GM21786 (cell line): ENCODE data around the gene IL36B.

ENCODE experiments used
- ATAC-seq: cut with Tn5 transposase; IDR thresholded peaks from one replicate; pipeline ENCODE4 v1.9.1; 2021; ENCODE audit not compliant: unreplicated experiment

Gene IL36B

DNA sequence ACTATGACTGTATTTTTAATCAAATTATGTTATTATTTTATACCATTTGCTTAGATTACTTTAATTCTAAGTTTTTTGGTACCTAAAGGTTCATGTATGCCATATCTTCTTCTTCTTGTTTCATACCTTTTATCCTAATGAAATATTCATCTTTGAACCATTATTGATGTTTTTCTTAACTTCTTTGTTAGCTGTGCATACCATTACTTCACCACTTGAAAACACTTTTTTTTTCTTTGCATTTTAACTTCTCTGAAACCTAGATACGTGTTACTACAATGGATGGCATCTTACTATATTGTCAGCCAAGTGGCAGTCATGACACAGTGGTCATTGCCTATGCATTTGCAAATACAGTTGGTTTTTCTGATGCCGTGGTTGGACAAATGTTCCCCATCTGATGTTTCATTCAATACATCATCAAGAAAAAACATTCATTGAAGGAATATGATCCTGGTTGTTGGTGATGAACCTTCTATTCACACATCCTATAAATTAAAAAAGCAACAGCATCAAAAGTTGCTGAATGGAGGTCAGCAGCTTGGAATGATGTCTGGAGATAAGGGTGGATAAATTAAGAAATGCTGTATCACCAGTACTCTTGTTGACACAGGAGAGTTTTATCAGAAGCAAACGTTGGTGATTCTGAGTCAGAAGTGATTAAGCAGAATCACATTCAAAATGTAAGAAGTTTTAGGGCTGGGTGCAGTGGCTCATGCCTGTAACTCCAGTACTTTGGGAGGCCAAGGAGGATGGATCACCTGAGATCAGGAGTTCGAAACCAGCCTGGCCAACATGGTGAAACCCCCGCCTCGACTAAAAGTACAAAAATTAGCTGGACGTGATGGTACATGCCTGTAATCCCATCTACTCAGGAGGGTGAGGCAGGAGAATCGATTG lies 40.0 kb downstream of the IL36B start:
- ATAC-seq = no peak

DNA sequence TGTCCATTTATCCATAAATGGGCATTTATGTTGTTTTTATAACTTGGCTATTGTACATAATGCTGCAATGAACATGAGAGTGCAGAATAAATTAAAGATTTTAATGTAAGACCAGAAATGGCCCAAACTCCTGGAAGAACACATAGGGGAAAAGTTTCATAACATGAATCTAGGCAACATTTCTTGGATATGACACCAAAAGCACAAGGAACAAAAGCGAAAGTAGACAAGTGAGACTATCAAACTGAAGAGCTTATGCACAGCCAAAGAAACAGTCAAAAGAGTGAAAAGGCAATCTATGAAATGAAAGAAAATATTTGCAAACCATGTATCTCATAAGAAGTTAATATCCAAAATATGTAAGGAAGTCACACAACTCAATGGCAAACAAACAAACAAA lies 41.6 kb downstream of the IL36B start:
- no peak for ATAC-seq

DNA sequence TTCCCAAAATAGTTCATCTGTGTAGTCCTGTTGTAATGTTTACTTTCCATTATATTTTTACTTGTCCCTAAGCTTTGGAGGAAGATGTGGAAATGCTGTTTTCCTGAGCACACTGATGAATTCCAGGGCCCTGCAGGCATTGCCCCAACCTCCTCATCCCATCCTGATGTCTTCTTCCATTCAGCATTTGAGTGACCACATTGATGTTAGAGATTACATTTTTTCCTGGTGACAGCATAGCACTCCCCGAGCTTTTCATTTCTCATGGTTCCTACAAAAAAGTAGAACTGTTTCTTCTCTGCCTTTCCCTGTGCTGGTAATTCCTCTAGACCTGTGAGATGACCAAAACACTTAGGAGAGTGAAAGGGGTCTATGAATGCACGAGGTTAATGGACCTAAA lies 42.6 kb downstream of the IL36B start:
- ATAC-seq = no peak

DNA sequence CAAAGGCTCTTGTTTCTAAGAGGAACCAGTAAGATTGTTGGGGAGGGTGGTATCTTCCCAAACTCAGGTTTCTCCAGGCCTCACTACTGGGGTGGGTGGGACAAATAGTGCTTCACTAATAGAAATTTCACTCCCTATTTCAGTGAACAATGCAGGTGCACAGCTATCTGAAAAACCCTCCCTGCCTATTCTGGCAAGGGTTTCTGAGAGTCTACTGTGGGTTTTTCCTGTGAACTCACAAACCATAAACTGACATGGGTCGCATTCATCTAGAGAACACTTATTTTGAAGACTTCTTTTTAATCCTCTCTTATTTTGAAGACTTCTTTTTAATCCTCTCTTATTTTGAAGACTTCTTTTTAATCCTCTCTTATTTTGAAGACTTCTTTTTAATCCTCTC lies 43.0 kb downstream of the IL36B start:
- no peak for ATAC-seq

DNA sequence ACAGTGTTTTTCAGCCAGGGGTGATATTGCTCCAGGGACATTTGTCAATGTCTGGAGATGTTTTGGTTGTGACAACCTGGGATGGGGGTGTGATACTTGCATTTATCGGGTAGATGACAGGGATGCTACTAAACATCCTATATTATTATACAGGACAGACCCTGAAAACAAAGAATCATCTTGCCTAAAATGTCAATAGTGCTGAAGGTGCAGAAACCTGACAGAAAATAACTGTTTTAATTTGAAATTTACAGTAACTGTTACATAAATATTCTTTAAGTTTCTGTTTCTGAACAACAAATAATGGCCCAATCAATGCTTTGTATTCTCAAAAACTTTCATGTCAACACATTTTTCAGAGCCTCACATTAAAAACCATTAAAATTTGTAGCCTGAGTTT lies 45.4 kb downstream of the IL36B start:
- ATAC-seq = no peak

DNA sequence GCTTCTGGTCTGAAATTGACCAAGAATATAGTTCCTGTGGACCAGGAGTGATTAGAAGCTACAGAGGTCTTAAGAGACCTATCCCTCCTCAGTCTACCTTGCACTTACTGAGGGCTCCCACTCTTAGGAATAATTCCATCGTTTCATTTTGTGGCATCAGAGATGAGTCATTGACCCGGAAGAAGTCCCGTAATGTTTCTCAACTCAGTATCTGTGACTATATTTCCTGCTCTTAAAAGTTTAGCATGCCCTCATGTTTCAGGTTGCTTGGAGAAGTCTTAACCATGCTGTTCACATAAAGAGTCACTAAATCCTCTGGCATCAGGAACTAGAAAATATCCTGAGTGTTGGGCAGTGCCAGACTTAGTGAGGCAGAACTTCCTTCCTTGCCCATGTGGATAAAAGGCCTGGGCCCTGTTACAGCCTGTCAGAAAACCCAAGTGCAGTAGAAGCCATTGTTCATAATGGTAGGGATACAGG lies 47.6 kb downstream of the IL36B start, which contains the start of gene IL36A:
Gene IL36A (plus strand): TSS at position 430 of the 480 bp plus-strand sequence. CDS start 413 bp downstream, outside the sequence.
- no peak for ATAC-seq

DNA sequence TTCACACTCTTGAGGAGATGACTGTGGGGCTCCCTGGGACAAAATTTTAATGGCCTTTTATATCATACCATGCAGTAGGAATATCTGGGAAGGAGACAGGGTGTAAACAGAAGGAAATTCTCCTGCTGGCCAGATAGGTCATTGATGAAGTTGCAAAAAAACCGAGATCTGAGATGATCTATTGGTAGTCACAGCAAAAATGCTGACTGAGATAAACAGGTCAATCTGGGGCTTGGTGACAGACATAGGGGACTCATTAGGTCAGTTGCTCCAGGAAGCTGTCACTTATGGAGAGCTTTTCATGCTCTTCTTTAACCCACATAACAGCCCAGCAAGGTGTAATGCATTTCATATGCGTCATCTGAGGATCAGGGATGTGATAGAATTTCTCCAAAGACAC lies 50.0 kb downstream of the IL36B start:
- ATAC-seq = no peak

DNA sequence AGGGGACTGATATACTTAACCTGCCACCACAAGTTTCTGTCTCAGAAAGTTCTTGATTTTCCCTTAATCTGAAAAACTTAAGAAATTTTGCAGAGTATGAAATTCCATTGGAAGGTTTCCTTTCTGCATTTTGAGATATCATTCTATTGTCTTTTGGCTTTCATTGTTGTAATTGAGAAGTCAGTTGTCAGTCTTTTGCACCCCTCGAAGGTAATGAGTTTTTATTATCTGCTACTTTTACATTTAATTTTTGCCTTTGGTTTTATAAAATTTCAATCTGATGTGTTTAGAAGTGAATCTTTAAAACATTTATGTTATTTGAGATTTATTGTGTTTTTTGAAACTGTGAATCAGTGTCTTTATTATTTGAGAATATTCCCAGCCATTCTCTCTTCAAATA lies 52.2 kb downstream of the IL36B start:
- no peak for ATAC-seq

DNA sequence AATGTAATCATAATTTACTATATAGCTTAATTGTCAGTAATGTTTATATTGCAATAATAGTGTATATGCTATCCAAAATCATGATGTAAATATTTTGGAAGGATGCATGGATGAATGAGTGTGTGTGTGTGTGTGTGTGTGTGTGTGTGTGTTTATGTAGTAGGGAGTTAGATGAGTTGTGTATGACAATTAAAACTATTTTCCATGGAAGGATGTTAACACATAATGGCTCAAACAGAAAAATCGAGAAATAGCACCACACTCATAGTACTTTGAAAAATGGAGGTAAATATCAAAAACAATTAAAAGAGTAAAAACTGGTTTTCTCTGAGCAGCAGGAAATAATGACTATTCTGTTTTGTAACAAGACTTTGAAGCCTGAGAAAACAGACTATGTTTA lies 55.5 kb downstream of the IL36B start:
- no peak for ATAC-seq

DNA sequence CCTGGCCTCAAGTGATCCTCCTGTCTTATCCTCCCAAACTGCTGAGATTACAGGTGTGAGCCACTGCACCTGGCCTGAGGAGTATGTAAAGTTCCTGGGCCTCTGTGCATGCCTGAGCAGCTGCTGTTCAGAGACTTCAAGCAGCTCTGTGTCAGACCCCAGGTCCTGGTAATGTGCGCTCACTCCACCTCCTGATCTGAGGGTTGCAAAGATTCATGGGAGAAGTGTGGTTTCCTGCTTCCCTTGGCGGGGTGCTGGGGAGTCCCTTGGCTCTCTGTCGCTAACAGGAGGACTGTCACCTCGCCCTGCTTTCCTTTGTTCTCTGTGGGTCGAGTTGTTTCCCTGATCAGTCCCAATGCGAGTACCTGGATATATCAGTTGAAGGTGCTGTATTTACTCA lies 56.0 kb downstream of the IL36B start:
- ATAC-seq = no peak

DNA sequence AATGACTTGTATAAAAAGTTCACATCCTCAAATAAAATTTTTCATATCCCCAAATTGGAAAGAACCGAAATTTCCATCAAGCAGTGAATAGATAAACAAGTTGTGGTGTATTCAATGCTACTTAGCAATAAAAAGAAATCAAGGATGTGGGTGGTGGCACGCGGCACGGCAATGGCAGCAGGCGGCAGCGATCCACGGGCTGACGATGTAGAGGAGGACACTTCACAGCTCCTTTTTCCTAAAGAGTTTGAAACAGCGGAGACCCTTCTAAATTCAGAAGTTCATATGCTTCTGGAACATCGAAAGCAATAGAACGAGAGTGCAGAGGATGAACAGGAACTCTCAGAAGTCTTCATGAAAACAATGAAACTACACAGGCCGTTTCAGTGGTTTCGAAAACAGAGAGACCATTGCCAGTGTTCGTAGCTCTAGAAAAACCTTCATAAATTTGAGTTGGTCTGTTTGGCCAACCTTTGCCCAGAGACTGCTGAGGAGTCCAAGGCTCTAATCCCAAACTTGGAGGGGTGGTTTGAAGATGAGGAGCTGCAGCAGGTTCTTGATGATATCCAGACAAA lies 57.2 kb downstream of the IL36B start:
- ATAC-seq = no peak

DNA sequence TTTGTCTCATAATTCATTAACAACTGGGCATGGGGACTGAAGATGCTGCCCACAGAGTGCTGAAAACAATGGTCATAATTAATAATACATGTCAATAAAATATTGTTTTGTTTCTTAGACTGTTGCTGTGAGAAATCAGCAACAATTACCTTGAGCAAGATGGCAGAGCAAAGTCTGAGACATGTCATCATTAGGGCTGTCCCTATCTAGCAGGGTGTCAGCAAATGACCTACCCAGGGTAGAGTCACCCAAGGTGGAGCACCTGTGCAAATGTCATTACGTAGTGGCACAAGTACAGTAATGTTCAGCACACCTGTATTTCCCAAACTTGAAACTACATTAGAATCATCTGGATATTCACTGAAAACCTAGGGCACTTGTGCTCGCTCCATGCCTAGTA lies 58.0 kb downstream of the IL36B start:
- no peak for ATAC-seq

DNA sequence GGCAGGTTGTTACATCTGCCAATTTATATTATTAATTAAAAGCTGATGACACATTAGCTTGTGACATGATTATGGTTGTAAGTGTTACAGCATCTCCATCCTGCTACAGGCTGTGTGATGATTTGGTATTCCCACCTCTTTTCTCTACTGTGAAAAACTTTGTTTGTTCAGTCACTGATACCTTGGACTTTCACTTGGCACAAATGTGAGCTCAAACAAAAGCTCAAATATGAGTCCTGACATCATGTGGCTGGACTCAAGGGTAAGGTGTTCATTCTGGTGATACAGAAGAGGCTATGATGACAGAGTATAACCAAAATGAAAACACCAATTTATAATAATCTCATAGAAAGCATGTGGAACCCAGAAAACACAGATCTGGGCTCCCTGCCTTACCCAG lies 58.8 kb downstream of the IL36B start:
- no peak for ATAC-seq

DNA sequence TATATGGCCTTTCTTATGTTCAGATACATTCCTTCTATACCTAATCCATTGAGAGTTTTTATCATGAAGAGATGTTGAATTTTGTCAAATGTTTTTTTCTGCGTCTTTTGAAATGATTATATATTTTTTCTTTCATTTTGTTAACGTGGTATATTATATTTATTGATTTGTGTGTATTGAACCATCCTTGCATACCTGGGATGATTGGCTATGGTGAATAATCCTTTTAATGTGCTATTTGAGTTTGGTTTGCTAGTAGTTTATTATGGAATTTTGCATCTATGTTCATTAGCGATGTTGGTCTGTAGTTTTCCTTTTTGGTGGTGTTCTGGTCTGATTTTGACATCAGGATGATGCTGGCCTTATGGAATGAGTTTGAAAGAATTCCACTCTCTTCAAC lies 63.1 kb downstream of the IL36B start:
- no peak for ATAC-seq

DNA sequence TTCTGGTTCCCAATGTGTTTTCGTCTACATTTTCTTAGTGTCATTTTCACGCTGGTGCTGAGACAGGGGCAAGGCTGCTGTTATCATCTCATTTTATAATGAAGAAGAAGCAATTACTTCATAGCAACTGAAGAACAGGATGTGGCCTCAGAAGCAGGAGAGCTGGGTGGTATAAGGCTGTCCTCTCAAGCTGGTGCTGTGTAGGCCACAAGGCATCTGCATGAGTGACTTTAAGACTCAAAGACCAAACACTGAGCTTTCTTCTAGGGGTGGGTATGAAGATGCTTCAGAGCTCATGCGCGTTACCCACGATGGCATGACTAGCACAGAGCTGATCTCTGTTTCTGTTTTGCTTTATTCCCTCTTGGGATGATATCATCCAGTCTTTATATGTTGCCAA lies 67.6 kb downstream of the IL36B start:
- no peak for ATAC-seq

DNA sequence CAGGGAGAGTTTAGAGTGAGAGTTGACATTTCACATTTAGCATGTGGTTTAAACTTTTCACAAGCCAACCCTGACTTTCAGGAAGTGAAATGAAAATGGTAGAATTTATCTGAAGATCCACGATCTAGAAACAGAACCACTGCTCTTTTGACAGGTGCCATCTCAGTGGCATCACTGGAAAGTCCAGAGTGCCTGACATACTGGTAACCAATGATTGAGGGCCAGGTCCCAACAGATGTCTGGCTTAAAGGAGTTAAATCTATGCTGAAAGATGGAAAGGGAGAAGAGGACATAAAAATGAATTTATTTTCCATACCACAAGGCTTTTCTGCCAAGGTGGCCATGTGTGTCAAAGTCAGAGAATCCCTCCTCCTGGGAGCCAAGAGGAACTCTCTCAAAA lies 72.1 kb downstream of the IL36B start:
- no peak for ATAC-seq

DNA sequence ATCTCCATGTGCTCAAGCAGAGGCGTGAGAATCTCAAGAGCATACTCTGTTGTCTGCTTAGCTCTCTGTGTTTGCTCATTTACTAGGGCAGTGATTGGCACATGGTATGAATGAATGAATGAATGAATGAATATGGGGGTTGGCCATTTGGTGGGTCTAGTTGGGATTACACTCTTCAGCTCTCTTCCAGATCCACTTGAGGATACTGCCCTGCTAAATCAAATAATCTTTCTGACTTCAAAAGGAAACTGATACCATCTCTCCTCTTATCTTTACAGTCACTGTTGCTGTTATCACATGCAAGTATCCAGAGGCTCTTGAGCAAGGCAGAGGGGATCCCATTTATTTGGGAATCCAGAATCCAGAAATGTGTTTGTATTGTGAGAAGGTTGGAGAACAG lies 72.9 kb downstream of the IL36B start:
- ATAC-seq = no peak

DNA sequence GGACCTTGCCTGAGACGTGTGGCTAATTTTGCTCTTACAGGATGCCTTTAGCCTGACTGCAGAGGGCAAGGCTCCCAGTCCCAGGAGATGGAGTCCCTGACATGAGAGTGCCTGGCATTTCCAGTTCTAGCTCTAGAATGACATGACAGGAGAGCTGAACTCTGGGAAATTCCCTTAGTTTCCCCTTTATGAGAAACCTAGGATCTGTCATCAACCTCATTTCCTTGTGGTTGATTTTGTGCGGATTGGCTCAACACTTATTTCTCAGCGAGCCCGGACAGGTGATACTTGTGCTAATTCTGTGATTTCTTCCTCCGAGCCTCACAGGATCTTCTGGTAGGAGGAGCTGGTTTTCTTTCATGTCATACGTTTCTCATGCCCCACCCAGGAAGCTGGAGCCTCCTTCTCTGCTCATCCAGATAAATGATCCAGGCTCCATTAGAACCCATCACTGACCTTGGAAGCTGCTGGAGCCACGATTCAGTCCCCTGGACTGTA lies 75.1 kb downstream of the IL36B start, which contains the start of gene IL36G:
Gene IL36G (plus strand): TSS at position 448 of the 498 bp plus-strand sequence. CDS start 633 bp downstream, outside the sequence.
- no peak for ATAC-seq
